ENCODE data around the gene ENPP1.

- TF ChIP-seq OSR2 (tag by site-specific recombination; IDR thresholded peaks at IDR 0.05) = no peak
- TF ChIP-seq, protein P1, sequence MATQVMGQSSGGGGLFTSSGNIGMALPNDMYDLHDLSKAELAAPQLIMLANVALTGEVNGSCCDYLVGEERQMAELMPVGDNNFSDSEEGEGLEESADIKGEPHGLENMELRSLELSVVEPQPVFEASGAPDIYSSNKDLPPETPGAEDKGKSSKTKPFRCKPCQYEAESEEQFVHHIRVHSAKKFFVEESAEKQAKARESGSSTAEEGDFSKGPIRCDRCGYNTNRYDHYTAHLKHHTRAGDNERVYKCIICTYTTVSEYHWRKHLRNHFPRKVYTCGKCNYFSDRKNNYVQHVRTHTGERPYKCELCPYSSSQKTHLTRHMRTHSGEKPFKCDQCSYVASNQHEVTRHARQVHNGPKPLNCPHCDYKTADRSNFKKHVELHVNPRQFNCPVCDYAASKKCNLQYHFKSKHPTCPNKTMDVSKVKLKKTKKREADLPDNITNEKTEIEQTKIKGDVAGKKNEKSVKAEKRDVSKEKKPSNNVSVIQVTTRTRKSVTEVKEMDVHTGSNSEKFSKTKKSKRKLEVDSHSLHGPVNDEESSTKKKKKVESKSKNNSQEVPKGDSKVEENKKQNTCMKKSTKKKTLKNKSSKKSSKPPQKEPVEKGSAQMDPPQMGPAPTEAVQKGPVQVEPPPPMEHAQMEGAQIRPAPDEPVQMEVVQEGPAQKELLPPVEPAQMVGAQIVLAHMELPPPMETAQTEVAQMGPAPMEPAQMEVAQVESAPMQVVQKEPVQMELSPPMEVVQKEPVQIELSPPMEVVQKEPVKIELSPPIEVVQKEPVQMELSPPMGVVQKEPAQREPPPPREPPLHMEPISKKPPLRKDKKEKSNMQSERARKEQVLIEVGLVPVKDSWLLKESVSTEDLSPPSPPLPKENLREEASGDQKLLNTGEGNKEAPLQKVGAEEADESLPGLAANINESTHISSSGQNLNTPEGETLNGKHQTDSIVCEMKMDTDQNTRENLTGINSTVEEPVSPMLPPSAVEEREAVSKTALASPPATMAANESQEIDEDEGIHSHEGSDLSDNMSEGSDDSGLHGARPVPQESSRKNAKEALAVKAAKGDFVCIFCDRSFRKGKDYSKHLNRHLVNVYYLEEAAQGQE (tag by site-specific recombination; IDR thresholded peaks at IDR 0.05) = no peak
- no peak for TF ChIP-seq ZNF549 (tag by site-specific recombination; IDR thresholded peaks at IDR 0.05)
Measured at GRCh38 chr6:131849799-131850198, 42.0 kb downstream of the ENPP1 start.

Data from HEK293 (cell line).